Activated T-cell treated with anti-CD3 and anti-CD28 coated beads for 24 hours (primary cell): ENCODE measurements around the gene ABHD16B.
"Not testable (repeated sequence)": the region's sequence is repeated elsewhere in the genome, so short reads cannot be mapped to it uniquely, and the experiment has no call there.

Experiments used
- DNase-seq: peaks from one replicate; pipeline ENCODE4 v3.0.0-alpha.2; 2020; ENCODE audit warnings: low read depth

ABHD16B gene

DNA sequence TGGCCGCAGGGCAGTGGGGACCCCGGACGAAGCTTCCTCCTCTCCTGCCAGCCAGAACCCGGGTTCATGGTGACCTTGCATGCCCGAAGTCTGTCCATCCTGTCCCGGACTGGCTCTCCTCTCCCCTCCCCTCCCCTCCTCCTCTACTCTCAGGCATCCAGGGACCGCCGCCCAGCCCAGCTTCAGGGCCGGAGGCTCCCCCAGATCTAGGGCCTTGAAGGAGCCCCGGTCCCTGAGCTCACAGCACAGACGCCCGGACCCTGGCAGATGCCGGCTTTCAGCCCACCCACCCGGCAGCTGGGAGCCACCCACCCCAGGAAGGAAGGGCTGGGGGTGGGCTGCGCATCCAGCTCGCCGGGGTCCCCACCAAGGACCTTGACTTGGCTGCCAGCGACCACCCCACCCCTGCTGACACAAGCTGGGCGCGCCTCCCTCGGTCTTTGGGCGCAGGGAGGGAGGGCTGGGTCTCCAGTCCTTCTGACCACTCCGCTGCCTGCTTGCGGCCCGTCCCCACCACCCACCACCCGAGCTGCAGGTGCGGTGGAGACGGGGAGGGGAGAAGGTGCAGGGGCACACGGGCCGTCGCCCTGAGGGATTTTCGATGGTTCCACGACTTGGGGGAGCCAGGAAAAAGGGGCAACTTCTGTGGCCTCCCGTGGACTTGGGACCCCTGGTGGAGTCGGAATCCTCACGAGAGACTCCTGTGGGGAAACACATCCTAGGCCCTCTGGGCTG is 5.8 kb upstream of the ABHD16B start:
- no peak for DNase-seq

DNA sequence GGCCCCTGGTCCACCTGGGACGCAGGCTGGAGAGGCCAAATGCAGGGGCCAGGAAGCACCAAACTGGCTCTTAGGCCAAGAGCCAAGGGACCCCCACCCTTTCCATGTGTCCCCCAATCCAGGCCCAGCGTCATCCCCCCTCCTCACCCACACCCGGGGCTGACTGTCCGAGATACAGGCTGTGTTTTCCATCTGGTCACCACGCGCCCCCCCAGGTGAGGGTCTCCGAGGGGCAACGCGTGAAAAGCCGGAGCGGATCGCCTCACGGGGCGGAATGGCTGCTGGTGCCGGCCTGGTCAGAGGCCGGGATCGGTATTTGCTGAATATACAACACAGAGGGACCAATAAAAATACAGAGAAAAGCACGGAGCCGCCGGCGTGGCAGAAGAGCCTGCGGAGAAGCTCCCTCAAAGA is 5.2 kb upstream of the ABHD16B start:
- no peak for DNase-seq

DNA sequence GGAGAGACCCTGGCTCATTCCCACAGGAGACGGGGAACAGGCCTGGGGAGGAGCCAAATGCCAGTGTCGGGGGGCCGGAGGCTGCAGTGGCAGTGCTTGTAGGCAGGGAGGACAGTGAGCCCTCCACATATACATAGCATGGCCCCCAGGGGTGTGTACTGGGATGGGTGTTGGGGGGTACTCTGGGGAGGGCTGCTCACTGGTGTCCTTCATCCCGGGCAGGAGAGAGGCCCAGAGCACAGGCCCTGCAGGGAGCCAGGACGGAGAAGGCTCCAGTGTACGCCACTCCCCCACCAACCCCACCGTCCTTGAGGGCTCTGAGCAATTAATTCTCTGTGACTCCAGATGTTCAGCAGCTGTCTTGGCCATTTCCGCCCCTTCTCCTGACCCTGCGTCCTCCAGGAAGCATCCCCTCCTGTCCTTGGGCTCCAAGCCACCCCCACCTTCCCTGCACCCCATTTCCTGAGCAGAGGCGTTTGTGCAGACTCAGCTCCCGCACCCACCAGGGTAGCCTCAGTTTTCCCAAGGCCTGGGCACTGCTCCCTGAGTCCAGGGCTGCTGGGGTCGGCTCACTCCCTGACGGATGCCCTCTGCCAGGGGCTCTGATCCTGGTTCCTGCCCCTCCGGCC is 3.4 kb upstream of the ABHD16B start:
- DNase-seq = no peak

DNA sequence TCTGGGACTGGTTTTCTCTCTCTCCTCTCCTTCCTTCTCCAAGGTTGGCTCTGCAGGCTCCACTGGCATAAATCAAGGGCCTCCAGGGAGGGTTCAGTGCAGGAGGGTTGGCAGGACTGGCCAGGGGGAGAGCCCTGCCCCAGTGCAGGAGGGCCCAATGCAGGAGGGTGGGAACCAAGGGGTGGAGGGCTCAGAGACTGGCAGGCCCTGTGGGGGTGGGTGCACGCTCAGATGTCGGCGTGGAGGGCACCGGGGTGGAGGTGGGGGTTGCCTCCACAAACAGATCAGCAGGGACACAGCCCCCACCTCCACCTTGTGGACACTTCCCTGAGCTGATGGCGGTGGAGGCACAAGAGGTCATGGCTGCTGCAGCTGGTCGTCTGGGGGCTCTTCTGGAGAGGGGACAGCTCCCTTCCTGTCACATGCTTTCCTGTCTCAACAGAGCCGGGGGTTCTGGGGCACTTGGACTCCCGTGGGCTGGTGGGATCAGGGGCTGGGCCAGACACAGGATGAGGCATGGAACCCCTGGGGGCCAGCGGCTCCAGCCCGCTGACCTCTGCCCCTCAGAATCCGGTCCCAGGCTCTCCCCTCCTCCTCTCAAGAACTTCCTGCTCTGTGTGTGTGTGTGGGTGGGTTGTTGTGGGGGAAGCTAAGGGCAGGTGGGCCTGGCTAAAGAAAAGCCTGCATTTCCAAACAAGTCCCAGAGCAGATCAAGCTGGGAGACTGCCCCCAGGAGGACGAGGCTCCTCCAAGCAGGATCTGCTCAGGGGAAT is 2.7 kb upstream of the ABHD16B start:
- no peak for DNase-seq

DNA sequence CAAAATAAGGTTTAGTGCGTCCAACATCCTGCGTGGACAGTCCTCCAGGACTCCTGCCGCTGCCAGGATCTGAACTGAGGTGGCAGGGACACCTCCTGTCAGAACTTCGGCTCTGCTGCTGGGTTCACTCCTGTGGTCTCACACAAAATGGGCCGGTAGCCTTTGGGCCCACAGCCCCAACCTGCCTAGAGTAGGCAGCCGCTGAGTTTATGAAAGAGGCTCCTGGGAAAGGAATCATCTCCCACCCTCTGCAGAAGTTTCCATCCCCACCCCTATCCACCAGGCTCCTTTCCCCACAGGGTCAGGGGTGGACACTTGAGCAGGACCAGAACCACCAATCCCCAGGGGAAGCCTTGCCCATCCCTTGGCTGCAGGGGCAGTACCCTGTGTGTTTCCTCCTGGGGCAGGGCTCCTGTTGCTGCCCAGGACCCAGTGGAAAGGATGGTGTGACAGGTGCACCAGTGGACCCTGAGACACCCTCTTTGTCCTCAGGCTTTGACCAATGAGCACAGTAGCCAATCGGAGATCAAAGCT is 2.1 kb upstream of the ABHD16B start:
- no peak for DNase-seq

DNA sequence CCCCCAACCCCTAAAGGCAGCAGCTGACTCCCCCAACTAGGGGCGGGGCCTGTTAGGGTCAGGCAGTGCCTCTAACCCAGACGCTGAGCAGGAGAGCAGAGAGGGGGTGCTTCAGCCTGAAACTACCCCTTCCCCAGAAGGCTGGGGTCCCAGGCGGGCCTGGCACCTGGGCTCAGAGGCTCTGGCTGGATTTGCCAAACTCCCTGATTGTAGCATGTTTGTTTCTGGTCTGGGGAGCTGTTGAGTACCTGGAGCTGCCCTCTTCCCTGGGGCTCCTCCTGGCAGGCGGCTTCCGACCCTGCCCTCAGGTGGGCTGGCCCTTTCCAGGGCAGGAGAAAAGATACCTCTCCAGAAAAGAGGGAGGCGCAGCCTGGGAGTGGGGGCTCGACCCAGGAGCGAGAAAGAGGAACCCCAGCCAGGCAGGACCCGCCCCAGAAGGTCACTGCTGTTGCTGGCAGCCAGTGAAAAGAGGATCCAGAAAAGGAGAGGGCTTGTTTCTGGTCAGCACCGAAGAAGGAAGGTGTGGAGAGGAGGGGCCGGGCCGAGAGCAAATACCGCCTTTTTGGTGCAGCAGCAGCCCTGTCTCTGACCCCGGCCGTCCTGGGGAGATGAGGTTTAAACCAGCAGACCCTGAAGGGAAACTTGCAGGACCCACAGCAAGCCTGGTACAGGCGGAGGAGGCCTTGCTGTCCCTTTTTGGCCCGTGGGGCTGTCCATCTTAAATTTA is 810 bp upstream of the ABHD16B start:
- no peak for DNase-seq

DNA sequence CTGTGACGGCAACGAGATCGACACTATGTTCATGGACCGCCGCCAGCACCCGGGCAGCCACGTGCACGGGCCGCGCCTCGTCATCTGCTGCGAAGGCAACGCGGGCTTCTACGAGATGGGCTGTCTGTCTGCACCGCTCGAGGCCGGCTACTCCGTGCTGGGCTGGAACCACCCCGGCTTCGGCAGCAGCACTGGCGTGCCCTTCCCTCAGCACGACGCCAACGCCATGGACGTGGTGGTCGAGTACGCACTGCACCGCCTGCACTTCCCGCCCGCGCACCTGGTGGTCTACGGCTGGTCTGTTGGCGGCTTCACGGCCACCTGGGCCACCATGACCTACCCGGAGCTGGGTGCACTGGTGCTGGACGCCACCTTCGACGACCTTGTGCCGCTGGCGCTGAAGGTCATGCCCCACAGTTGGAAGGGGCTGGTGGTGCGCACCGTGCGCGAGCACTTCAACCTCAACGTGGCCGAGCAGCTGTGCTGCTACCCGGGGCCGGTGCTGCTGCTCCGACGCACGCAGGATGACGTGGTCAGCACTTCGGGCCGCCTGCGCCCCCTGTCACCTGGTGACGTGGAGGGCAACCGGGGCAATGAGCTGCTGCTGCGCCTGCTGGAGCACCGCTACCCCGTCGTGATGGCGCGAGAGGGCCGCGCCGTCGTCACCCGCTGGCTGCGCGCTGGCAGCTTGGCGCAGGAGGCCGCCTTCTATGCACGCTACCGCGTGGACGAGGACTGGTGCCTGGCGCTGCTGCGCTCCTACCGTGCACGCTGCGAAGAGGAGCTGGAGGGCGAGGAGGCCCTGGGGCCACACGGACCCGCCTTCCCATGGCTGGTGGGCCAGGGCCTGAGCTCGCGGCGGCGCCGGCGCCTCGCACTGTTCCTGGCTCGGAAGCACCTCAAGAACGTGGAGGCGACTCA is 943 bp downstream of the ABHD16B start:
- DNase-seq = no peak

DNA sequence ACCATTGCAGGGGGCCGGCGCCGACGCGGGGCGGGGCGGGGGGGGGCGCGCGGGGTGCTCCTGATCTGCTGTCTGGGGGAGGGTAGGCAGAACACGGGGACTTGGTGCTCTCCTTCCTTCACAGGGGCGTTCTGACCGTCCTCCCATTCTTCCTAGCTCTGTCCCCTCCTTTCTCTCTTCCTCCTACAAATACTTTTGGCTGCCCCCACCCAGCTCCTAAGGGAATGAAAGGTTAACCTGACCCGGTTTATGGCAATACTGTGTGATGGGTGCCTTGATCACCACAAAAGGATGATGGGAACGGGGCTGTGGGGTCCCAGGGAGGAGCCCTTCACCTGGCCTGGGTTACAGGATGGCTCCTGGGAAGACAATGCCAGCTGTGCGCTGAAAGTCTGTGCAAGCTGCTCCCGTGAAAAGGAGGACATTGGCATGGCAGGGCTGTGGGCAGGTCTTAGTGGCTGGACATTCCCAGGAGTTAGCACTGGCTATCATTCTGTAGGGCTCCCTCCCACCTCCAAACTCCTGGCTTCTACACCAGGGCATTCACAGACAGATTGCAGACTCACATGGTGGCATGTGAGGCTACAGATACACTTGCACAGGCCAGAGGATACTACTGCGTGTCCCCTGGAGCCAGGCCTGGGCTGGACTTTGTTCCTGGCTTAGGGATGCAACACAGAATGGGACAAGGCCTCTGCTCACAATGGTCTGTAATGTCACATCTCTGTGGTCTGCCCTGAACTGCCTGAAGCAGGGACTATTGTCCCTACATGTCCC is 1.9 kb downstream of the ABHD16B start:
- no peak for DNase-seq

DNA sequence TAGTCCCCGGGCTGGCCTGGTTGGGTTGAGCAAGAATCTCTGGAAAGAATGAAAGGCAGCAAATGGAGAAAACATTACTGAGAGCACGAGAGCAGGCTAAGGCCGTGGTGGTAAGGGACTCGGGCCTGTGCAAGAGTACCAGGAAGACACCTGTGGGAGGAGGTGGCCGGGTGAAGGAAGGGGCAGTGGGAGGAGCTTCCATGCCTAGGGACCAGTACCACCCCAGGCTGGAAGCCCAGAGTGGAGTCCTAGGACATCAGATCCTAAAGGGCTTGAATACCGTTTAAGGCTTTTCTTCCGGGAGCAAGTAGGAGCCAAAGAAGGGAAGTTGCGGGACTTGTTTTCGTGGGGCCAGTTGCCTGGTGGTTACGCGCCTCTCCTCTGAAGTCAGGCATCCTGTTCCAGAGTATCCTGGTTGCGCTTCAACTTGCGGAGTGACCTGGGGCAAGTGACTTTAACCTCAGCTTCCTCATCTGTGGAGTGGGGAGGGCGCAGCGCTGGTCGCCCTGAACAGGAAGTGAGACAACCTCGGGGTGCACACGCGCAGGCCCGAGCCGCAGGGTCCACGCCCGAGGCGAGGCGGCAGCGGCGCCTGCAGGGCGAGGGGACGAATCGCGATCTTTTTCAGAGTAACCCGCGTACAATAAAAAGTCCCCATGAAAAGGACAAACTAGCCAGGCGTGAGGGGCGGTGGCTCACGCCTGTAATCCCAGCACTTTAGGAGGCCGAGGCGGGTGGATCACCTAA is 2.7 kb downstream of the ABHD16B start:
- peak; percentile 70 for DNase-seq

DNA sequence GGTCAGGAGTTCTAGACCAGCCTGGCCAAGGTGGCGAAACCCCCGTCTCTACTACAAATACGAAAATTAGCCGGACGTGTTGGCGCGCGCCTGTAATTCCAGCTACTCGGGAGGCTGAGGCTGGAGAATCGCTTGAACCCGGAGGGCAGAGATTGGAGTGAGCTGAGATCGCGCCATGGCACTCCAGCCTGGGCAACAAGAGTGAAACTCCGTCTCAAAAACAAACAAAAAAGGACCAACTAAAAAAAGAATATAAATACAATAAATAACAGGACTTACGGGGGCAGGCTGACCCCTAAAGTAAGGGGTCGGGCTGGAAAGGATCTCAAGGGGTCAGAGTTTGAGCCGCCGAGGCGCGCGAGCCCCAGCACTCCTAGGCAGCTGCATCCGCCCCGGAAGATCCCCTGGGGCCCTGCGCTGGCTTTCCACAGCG is 3.3 kb downstream of the ABHD16B start:
- no peak for DNase-seq

DNA sequence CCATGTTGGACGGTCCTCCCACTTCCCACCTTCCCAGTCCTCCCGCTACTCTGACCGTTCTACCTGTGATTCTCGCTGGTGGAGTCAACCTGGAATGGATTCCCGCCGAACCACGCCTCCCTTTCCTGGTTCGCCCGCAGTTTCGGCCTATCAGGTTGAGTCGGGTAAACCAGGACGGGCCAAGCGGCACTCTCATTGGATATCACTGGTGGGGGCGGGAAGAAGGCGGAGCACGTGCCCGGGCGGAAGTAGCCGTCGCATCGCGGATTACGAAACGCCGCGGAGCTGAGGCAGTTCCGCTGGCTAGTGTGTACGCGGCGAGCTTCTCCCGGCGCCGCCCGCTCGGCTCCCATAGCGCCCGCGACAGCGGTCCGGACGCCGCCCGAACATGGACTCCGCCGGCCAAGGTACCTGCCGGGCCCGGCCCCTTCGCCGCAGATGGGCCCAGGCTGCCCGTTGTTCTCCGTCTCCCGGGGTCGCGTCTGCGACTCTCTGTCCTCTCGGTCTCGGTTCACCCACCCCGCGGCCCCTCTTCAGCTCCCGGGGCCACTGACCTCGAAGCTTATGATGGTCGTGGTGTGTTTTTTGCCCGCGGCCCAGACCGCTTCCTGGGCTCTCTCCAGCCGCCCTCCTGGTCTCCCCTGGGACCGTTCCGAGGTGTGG is 3.8 kb downstream of the ABHD16B start, which contains the start of gene TPD52L2:
TPD52L2 (plus strand) TSS at position 293 of the 663 bp plus-strand sequence; CDS start at position 389, 96 bp downstream.
- DNase-seq = peak; percentile 98

DNA sequence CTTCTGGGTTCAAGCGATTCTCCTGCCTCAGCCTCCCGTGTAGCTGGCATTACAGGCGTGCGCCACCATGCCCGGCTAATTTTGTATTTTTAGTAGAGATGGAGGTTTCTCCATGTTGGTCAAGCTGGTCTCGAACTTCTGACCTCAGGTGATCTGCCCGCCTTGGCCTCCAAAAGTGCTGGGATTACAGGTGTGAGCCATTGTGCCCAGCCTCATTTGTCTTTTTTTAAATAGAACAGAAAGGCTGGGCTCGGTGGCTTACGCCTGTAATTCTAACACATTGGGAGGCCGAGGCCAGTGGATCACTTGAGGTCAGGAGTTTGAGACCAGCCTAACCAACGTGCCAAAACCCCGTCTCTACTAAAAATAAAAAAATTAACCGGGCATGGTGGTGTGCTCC is 5.7 kb downstream of the ABHD16B start:
- DNase-seq = not testable (repeated sequence)

DNA sequence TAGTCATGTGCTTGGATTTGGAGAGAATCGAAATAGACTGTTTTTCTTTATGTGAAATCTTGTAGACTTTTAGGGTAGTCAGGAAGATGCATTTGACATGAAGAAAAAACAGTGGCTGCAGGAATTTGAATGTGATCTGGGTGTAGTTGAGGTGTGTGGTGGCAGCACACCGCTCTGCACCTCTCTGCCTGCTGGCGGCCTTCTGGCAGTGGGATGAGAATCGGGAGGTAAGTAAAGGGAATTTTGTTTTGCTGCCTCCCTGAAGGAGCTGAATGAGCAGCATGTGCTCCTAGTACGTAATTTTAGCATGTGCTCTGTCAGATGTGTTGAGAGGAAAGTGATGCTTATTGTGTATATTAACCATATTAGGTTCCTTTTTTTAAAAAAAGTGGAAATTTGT is 7.0 kb downstream of the ABHD16B start:
- no peak for DNase-seq

DNA sequence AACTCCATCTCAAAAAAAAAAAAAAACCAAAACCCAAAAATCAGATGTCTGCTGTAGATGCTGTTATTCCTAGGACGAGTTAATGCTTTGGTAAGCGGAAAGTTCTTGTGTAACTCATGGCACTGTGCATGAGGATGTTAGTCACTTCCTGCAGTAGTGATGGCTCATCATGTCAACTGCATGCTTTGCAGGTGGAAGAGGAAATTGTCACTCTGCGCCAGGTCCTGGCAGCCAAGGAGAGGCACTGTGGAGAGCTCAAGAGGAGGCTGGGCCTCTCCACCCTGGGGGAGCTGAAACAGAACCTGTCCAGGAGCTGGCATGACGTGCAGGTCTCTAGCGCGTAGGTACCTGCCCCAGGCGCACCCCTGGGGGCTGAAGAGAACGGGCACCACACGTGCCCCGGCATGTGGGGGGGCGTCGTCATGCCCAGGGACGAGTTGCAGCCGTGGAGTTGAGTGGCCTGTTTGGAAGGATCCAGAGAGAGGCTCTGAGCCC is 12.2 kb downstream of the ABHD16B start:
- peak; percentile 43 for DNase-seq

DNA sequence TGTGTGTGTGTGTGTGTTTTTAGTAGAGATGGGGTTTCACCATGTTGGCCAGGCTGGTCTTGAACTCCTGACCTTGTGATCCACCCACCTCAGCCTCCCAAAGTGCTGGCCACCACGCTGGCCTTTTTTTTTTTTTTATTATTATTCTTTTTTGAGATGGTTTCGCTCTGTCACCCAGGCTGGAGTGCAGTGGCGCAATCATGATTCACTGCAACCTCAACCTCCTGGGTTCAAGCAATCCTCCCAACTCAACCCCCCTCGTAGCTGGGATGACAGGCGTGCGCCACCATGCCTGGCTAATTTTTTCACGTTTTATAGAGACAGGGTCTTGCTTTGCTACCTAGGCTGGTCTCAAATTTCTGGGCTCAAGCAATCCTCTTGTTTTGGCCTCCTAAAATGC is 12.9 kb downstream of the ABHD16B start:
- not testable (repeated sequence) for DNase-seq

DNA sequence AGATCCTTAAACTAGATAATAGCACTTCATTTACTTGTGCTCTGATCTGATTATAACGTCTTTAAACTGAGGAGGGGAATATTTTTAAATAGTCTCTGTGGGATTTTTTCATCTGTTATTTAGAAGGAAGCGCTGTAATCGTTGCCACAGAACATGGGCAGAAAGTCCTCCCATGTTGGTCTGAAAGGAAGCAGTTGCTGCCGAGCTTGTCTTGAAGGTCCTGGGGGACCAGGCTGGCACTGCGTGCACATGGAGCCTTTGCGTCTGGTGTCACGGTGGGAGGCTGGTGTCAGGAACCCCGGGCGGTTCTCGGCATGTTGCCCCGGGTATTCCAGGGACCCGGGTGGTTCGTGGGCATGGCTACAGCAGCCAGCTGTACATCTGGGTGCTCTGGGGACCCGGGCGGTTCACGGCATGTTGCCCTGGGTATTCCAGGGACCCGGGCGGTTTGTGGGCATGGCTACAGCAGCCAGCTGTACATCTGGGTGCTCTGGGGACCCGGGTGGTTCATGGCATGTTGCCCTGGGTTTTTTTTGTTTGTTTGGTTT is 15.3 kb downstream of the ABHD16B start:
- DNase-seq = no peak

DNA sequence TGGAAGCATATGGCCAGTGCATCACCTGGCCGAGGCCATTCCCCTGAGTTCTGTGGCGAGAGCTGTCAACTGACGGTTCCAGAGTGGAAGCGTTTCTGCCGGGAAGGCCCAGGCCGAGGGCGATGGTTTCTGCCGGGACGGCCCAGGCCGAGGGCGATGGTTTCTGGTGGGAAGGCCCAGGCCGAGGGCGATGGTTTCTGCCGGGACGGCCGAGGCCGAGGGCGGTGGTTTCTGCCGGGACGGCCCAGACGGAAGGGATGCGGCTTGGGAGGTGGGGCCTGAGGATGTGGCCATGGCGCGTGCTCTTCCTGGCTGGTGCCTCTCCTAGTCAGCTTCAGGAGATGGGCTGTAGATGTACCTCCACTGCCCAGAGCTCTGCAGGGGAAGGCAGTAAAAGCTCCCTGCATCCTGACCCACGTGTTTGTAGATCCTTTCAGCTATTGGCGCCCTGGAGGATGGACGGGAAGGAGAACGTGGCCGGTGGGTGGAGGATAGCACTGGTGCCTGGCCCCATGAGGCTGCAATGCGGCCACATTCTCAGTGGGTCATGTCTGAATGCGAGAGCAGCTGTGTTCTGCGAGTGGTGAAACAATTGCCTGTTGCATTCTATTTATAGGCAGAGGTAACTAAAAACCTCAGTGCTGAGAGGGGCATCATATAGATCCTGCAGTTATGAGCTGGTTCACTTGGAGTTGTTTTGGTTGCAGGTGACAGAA is 16.6 kb downstream of the ABHD16B start:
- DNase-seq = no peak
